ENCODE measurements around the gene FAM3B.

FAM3B gene

GRCh38 chr21:41398251-41398650, 81.7 kb downstream of the FAM3B start:
- no peak for DNase-seq

DNA sequence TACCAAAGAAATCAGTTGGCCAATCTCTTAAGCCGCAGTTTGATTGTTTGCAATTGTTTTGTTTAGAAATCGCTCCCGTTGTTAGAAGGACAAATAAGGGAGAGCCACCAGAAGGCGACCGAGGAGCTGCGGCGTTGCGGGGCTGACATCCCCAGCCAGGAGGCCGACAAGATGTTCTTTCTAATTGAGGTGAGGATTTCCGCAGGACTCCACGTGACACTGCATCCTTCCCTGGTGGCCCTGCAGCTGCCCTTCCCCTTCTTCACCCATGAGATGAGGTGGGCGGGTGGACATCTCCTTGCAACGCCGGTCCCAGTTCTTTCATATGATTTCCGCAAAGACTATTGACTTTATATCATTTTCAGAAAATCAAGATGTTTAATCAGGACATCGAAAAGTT, 82.2 kb downstream of the FAM3B start:
- no peak for DNase-seq

DNA sequence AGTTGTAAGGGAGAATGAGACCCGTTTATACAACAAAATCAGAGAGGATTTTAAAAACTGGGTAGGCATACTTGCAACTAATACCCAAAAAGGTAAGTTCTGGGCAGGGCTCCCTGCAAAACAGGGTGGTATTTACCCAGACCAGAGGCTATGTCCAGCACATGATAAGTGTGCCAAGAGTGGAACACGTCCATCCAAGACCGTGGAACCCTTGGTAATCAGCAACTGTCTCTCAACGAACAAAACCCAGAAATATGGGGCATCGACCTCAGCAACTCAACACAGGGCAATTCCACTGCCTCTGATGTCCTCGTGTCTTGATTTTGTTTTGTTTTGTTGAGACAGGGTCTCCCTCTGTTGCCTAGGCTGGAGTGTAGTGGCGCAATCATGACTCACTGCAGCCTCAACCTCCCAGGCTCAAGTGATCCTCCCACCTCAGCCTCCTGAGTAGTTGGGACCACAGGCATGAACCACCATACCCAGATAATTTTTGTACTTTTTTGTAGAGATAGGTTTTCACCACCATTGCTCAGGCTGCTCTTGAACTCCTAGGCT, 82.7 kb downstream of the FAM3B start:
- no peak for DNase-seq

DNA sequence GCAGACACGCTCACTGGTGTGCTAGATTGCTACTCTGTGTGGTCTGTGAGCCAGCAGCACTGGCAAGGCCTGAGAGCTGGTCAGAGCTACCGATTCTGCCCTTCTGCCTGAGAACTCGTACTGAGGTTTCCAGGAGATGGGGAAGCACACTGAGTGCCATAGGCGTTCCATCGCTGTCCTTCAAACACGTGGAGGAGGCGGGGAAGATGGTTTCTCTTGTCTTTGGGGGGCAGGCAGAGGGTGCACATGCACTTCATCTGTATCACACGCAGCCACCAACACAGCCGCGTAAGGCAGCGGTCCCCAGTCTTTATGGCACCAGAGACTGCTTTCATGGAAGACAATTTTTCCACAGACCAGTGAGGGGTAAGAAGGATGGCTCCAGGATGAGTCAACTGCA, 85.6 kb downstream of the FAM3B start:
- DNase-seq: no peak

- DNase-seq: no peak
Observed at GRCh38 chr21:41402796-41403195, 86.2 kb downstream of the FAM3B start.

GRCh38 chr21:41403331-41403730, 86.7 kb downstream of the FAM3B start:
- DNase-seq: no peak

- DNase-seq: no peak
Observed at GRCh38 chr21:41403966-41404365, 87.4 kb downstream of the FAM3B start.

GRCh38 chr21:41405321-41405720, 88.7 kb downstream of the FAM3B start:
- DNase-seq: no peak

- DNase-seq: no peak
Observed at GRCh38 chr21:41406340-41406739, 89.7 kb downstream of the FAM3B start.
